ENCODE measurements around the gene RPL11.

DNA sequence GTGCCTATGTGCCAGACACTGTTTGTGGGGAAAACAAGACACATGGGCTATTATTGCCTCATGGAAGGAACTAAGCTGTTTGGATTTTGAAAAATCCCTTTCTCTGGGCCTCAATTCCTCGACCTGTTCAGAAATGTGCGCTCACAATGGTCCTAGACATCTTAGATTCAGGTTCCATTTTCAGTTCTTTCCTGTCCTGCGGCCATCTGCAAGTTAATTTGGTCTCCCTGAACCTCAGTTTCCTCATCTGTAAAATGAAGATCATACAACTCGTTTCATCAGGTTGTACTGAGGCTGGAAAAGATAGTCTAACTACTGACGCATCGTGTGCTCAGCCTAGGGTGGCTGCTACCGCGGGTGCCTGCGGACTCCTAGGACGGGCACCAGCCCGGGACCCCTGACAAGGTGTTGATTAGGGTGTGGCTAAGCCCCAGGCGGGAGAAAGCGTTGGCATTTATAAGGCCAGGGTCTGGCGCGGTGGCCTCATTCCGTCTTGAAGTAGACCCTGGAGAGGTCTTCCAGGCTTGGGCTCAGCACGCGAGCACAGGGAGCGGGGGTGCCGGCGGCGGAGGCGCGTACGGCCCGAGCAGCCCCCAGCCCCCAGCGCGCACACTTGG lies 51.2 kb downstream of the RPL11 start:
- TF ChIP-seq CTCF (IDR thresholded peaks at IDR 0.05 in 4 of 5, conservative IDR thresholded peaks at IDR 0.05 in 1 of 5) (no peak), POLR2A (IDR thresholded peaks at IDR 0.05) (no peak)

Measured in gastrocnemius medialis (tissue), 4 donors.